NCI-H69 (cell line): ENCODE results near the gene RIMBP2.
A peak's percentile ranks its signal among the peaks of the same experiment; 100 is the strongest.
"Not testable (repeated sequence)": the region's sequence is repeated elsewhere in the genome, so short reads cannot be mapped to it uniquely, and the experiment has no call there.

Source experiments
- DNase-seq: peaks from one replicate; lab custom pipeline; 2025; lab: John Stamatoyannopoulos, UW

Gene RIMBP2

DNA sequence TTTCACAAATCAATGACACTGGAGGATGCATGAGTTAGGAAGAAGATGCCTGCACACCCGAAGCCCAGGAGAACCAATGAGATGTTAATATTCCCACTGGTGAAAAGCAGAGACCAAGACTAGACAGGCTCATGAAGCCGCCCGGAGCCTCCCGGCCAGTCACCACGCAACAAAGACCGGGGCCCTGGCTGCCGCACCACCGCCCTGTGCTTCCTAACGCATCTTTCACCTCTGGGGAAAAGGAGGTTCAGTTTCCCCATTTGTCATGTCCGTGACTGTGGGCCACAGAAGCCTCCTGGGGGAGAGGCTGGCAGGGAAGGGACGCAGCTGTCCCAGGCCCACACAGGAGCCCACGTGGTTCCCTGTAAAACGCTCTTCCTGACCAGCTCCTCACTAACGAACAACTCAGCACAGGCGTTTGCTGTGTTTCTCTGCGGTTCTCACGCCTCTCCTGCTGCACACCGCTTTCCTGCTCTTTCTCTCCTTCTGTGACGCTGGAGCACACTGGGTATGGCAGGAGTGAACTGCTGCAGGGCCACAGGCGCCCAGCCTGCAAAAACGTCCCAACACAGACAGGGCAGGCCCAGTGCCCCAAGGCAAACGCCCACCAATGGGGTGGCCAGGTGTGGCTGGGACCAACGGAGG, 10.8 kb downstream of the RIMBP2 start:
- DNase-seq: no peak

DNA sequence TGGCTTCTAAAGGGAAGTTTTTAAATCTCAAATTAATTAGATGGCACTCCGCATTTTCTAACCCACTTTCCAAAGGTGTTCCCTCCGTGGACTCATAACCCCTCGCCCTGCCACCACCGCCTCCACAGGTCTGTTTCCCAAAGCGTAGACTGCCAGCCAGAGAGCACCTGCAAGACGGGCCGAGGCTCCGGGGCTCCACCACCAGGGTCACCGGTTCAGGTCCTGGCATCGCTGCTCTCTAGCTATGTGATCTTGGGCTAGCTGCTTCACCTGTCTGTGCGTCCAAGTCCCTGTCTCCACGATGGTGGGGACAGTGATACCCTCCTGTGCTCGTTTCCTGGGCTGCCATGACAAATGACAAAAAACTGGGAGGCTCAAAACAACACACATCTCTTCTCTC, 11.5 kb downstream of the RIMBP2 start:
- DNase-seq: no peak

- no peak for DNase-seq
Measured at GRCh38 chr12:130703733-130704375, 12.2 kb downstream of the RIMBP2 start.

DNA sequence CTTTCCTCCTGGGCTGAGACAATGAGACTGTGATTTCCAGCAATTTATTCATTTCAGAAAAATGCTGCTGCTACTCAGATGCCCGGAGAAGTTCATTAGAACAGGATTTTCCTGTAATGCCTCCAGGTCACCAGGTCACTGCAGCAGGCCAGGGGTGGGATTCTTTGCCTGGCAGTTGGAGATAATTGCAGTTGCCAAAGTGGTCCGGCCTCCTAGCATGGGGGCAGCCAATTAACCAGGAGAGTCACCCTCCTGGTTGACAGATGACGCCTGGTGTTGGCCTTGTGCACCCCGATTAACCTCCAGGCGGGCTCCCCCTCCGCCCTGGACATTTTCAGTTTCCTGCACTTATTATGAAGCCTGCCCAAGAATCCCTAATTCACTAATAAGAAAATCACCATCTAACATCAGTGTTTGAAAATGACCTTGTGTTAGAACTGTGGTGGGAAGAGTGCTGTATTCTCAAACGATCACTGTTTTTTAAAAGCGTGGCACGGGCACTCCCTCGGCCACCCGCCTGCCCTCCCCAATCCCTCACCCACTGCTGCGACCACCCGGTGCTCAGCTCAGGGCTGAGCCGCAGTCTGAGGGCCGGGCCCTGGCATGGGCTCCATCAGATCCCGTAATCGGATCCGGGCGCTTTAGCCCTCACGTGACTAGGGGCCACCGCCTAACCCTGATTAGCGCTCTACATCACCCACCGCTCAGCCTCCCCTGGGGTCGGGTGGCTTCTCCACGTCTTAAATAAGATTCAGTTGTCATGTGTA, 12.9 kb downstream of the RIMBP2 start:
- DNase-seq: no peak

DNA sequence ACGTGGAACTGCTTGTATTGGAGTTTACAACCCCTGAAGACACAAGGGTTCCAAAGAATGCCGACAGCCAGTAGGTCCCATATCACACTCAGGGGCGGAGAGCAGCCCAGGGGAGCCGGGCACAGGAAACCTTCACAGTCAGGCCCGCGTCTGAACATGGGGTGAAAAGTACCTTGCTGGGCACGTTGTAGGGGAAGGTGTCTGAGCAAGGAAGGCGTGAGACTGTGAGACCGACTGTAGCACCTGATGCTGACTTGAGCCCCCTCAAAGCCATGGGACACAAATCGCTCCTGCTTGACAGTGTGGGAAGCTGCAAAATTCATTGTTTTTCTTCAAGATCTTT, 14.7 kb downstream of the RIMBP2 start:
- no peak for DNase-seq

- DNase-seq: no peak
Measured at GRCh38 chr12:130700492-130701401, 15.4 kb downstream of the RIMBP2 start.

DNA sequence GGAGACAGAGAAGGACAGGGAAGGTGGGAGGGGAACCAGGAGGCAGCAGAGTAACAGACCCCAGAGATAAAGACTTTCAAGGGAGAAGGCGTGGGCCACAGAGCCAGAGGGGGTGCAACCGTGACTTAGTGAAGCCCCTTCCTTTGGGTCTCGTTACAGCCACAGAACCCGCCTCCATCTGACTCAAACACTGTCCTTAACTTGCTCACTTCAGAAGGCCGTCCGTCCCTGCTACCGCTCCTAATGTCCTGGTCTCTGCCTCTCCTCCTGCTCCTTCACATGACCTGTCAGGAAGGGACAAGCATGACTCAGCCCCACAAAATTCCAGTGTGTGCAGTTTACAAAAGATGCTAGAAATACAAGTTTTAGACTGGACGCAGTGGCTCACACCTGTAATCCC, 18.0 kb downstream of the RIMBP2 start:
- DNase-seq: no peak

DNA sequence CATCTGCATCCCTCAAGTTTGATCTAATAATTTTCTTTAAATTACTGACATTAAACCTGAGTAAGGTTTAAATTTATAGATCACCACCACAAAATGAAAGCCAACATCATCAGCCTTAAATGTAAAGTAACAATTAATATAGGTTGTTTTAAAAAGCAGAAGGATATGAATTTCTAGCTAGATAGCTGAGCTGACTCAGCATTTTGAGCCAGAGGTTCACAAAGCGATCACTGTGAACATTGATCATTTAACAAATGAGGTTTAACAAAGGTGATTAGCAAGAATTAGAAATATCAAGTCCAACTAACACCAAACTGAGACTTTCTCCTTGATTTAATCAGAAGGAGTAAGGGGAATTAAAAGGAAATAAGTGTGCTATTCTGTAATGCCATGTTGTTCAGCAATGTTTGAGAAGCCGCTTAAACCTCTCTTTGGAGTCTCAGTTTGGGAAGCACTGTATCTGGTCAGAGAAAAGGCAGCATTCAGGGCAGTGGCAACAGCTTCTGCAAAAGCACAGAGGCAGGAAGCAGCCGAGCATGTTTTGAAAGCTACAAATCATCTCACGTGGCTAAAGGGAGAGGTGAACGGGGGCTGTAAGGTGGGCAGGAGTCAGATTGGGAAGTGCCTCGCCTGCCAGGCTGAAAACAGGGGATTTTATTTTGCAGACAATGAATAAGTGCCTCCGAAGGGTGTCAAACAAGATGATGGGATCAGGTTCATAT, 19.6 kb downstream of the RIMBP2 start:
- DNase-seq: no peak

DNA sequence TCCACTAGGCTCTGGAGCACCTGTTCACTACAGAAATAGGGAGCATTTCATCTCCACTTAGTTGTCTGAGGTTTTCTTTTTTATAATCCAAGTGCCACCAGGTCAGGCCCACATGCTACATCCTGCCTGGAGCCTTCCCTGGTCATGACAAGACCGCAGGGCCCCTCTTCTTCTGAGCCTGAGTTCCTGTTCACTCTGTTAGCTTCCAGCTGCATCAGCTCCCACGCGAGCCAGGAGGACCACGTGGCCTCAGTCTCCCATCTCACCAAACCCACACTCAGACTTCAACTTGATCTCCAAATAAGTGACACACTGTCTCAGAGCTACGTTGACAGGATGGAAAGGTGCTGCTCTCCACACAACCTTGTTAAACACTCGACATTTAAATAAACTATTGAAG, 21.0 kb downstream of the RIMBP2 start:
- DNase-seq: no peak

DNA sequence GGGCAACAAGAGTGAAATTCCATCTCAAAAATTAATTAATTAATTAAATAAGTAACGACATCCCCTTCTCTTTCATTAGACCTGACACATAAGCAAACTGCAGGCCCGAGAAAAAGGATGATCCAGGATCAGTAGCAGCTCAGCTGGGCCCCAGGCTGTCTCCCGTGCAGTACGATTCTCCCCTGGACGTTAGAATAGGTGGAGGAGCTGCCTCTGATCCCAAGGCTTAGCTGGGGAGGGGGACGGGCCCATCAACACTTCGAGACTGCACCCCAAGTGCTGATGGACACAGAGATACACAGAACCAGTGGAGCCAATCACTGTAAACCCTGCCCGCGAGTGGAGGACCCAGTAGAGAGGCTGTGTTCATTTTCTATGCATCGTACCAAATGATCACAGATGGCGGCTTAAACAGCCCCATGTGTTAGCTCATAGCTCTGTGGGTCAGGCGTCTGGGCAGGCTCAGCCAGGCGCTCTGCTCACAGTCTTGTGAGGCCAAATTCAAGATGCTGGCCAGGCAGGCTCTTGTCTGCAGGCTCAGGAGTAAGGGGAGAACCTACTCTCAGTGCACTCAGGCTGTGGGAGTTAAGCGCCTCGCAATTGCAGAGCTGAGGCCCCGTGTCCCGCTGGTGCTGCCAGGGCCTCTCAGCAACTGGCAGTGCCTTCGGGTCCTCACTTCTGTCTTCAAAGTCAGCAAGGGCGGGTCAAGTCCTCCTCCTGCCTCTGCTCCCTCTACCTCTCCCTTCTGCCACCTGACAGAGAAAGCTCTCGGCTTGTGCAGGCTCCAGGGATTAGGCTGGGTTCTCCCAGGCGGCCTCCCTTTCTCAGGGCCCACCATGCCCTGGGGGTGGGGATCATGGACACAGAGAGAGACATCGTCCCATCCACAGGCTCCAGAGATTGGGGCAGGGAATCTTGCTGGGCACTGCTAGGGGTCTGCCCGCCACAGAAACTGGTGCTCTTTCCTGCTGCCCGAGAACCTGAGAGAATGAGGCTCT, 26.4 kb downstream of the RIMBP2 start:
- DNase-seq: no peak

- DNase-seq: not testable (repeated sequence)
Measured at GRCh38 chr12:130688999-130689398, 27.1 kb downstream of the RIMBP2 start.

DNA sequence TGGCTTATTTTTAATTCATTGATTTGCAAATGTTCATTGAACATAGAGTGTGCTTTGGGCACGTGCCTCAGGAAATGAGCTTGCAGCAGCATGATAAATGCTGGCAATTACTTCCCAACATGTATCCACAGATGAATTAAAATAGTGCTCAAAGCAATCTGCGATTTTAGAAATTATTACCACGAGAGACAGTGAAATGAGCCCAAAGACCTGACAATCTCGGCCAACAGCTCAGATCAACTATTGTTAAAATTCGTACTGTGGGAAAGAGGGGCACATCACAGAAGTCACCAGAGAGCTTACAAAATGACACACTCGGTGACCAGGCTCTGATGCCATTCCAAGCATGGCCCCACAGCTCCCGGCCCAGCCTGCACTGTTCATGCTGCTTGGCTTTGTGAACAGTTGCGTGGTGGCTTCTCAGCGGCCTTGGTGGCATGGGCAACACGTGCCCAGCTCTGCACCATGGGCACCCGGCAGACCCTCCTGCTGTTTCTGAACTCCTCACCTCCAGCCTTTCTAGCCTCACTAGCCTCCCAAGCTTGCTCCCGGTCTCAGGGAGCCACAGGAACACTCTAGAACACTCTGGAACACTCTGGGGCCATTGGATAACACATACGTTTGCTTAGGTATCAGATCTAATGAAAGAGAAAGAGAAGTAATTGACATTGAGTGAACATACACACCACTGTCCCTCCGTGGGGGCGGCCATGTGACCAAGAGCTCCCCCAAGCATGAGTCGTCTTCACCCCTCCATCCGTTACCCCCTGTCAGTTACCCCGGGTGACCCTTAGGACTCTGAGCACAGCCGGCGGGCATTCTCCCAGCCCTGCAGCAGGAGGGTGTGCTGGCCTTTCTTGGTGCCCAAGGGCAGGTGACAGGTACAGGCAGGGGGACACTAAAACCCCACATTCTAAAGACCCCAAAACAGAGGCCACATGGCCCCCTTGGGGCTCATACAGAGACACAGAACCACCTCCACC, 28.0 kb downstream of the RIMBP2 start:
- DNase-seq: no peak

- DNase-seq: no peak
Measured at GRCh38 chr12:130687190-130687589, 28.9 kb downstream of the RIMBP2 start.

- peak; percentile 38 for DNase-seq
Measured at GRCh38 chr12:130686511-130686991, 29.5 kb downstream of the RIMBP2 start.

DNA sequence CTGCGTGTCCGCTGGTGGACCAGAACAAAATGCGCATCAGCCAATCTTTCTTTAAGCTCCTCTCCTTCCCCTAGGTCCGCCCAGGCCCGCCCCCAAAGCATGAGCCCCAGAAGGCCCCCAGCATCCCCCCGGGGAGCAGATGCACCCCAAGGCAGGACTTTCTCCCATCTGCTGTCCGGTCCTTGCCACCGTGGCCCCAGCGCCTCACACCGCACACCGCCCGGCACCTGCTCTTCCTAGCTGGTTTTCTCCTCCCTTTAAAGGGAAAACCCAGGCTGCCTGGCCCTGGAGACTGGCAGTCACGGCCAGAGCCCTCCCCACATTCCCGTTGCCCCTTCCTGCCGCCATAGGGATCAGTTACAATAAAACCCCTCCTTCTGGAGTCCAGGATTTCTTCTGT, 30.2 kb downstream of the RIMBP2 start:
- no peak for DNase-seq

GRCh38 chr12:130685250-130685787, 30.8 kb downstream of the RIMBP2 start:
- no peak for DNase-seq

DNA sequence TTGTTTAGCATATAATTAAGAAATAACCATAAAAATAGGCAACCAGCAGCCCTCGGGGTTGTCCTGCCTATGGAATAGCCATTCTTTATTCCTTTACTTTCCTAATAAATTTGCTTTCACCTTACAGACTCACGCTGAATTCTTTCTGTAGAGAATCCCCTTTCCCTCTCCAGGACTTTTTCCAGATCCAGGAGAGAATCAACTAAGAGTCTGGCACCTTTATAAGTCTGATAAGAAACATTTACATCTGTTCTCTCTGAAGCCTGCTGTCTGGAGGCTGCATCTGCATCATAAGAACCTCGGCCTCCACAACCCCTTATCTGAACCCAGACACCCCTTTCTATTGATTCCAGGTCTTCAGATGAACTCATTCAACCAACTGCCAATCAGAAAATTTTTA, 32.3 kb downstream of the RIMBP2 start:
- no peak for DNase-seq

- no peak for DNase-seq
Measured at GRCh38 chr12:130683080-130683479, 33.0 kb downstream of the RIMBP2 start.
